SHP77 (cell line): ENCODE data around the gene NMU.
"Not testable (repeated sequence)": the region's sequence is repeated elsewhere in the genome, so short reads cannot be mapped to it uniquely, and the experiment has no call there.

Source experiments
- DNase-seq, 2 experiments: peaks; one replicate each; lab custom pipeline; 2025; lab: John Stamatoyannopoulos, UW

NMU gene

DNA sequence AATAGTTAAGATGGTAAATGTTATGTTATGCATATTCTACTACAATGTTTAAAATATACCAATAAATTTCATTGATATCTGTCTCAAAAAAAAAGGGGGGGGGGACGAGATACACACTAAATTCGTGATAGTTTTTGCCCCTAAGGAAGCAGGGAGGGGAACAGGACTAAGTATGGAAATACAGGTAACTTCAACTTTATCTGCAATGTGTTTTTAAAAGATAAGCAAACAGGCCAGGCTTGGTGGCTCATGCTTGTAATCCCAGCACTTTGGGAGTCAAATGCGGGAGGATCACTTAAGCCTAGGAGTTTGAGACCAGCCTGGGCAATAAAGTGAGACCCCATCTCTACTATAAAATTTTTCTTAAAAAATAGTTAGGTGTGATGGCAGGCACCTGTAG lies 76.0 kb downstream of the NMU start:
- DNase-seq = no peak

GRCh38 chr4:55554453-55555030 lies 81.6 kb downstream of the NMU start:
- DNase-seq = no peak

DNA sequence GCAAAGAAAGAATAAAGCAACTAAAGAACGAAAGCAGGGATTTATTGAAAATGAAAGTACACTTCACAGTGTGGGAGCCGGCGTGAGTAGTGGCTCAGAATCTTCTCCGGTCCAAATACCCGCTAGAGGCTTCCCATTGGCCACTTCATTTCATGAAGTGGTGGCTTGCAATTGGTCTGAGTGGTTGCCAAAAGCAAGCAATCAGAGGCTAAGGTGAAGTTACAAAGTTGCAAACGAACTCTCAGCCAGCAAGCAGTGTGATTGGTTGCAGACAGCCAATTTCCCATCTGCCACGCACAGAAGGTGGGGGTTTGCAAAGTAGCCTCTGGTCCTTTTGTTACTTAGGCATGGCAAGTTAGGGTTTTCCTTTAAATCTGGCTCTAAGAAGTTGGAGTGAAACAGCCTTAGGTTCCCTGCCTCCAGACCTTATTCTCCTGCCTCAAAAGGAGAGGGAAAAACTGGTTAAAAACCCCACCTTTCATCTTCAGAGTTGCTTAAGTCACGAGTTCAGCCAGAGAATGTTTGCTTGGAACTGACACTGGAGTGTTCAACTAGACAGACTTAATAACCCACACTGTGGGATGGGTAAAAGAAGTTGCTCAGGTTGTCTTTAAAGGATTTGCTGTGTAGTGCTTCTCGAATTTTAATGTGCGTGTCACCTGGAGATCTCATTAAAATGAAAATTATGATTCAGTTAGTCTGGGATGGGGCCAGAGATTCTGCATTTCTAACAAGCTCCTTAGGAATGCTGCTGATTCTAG lies 82.5 kb downstream of the NMU start:
- no peak for DNase-seq

- not testable (repeated sequence) for DNase-seq
Observed at GRCh38 chr4:55551964-55552363, 84.1 kb downstream of the NMU start.

- no peak for DNase-seq
Observed at GRCh38 chr4:55549888-55550287, 86.2 kb downstream of the NMU start.

GRCh38 chr4:55547918-55548317 lies 88.2 kb downstream of the NMU start:
- no peak for DNase-seq

DNA sequence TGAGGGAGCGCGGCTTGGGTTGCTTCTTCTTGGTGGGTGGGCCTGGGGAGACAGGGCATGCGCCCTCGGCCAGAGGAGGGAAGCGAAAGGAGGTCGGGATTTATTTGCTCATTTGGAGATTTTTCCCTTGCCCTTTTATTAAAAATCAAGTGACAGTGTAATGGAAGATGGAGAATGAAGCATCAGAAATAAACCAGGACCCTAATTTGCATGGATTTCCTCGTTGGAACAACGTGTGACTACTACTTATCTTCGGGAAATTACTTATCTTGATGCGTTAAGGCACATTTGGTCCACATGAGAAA lies 88.7 kb downstream of the NMU start:
- DNase-seq = no peak

GRCh38 chr4:55546756-55547465 lies 89.2 kb downstream of the NMU start, which contains the start of gene CLOCK:
Gene CLOCK, minus strand, starts transcription at chr4:55546909. Its CDS starts 64,124 bp downstream, at chr4:55482785.
- DNase-seq = peak; percentile 89 to 97

DNA sequence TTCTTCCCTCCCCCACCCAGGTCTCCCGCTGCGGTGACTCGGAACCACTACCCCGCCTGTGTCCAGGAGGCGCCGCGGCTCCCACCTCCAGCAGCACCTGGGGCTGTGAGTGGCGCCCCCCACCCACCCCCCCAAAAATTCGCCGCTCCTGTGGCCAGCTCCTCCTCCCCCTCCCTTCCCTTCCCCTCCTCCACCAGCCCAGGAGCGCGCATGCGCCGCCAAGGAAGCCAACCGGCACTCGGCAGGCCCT lies 89.7 kb downstream of the NMU start:
- DNase-seq = no peak

DNA sequence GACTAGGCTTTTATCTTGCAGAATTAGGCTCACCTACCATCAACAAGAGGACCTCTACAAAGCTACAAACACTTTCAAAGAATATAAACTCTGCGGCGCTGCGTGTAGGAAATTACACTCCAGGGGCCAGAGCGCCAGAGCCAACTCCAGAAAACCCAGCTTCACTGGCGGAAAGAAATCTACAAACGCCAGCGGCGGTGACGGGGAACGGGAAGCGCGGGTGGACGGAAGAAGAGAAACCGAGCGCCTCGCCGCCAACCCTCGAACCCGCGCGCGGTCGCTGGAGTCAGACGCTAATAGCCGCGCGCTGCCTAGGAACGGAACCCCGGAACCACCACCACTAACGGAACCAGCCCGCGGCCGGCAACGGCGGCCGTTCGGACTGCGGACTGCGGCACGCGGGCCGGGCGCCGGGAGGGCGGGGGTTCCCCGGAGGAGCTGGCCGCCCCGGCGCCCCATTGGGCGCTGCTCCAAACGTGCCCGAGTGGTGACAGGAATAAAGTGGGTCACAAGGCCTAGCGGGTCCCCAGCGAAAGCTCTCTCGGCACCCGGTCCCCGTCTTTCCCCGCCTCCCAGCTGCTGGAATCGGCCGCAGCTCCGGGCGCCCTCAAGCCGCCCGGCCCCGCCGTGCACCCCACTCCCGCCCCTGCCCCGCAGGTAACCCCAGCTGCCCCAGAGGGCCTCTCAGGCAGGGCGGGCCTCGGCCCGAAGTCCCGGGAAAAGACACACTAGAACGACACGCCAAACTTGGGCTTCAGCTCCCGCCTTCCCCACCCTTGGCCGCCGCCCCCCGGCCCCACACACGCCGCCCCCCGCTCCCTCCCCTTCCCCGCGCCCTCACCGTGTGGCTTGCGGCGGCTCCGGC lies 90.2 kb downstream of the NMU start:
- DNase-seq = peak; percentile 71 to 80
